Upper lobe of left lung (tissue), 4 donors: ENCODE data around the gene NINJ2.

Source experiments
- POLR2AphosphoS5 ChIP-seq, 2 donors: sonication (generic); formaldehyde crosslinking; IDR thresholded peaks; one replicate each; pipeline ENCODE4 v1.5.1; 2017; ENCODE audit warnings: antibody characterized with exemption in 2 of 2
- TF ChIP-seq, protein P1 (sequence below), 6 experiments: fragments of 450-650 bp in 4 of 6; fragments of 200-600 bp in 2 of 6; sonication (generic) in 2 of 6; IDR thresholded peaks; one replicate each; pipeline ENCODE4 v1.5.1; 2016 to 2019; ENCODE audit warnings: antibody characterized with exemption in 6 of 6

- TF ChIP-seq POLR2AphosphoS5 (IDR thresholded peaks at IDR 0.05) = no peak
- TF ChIP-seq, protein P1, sequence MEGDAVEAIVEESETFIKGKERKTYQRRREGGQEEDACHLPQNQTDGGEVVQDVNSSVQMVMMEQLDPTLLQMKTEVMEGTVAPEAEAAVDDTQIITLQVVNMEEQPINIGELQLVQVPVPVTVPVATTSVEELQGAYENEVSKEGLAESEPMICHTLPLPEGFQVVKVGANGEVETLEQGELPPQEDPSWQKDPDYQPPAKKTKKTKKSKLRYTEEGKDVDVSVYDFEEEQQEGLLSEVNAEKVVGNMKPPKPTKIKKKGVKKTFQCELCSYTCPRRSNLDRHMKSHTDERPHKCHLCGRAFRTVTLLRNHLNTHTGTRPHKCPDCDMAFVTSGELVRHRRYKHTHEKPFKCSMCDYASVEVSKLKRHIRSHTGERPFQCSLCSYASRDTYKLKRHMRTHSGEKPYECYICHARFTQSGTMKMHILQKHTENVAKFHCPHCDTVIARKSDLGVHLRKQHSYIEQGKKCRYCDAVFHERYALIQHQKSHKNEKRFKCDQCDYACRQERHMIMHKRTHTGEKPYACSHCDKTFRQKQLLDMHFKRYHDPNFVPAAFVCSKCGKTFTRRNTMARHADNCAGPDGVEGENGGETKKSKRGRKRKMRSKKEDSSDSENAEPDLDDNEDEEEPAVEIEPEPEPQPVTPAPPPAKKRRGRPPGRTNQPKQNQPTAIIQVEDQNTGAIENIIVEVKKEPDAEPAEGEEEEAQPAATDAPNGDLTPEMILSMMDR (IDR thresholded peaks at IDR 0.05) = no peak
These were observed 126.4 kb downstream of the NINJ2 start for GRCh38 chr12:536751-537245.
